Kidney epithelial cell (primary cell): ENCODE measurements around the gene CEP128. TPM values are rescaled to one million over a fixed set of nuclear protein-coding genes. Genes with fewer than 3 reads are reported as not detected.

ENCODE experiments used
- DNase-seq: peaks from one replicate; pipeline ENCODE4 v3.0.0-alpha.2; 2010; ENCODE audit warnings: low read depth
- H3K27me3 ChIP-seq: 2 replicates; pipeline ENCODE4 v1.6.0; 2011; ENCODE audit warnings: low read length; ENCODE audit not compliant: control insufficient read depth, insufficient read depth
- H3K36me3 ChIP-seq: 2 replicates; pipeline ENCODE4 v1.5.1; 2011; ENCODE audit warnings: low read length; ENCODE audit not compliant: control insufficient read depth, insufficient read depth
- H3K4me3 ChIP-seq: 2 replicates; pipeline ENCODE4 v1.5.1; 2011; ENCODE audit warnings: low read depth, mild to moderate bottlenecking, control low read depth, low read length
- CTCF ChIP-seq: IDR thresholded peaks from 2 replicates; pipeline ENCODE4 v1.5.1; 2011; ENCODE audit warnings: mild to moderate bottlenecking, moderate library complexity, low read length, control low read depth, inconsistent platforms; ENCODE audit not compliant: insufficient read depth, poor library complexity, severe bottlenecking
- total RNA-seq: library from RNA; depleted of rRNA; stranded (reverse); fragments of >200 nt; gene quantifications from 2 replicates; pipeline ENCODE4 v1.2.3, GENCODE V29; 2015

Gene CEP128
- total RNA-seq, 1 donor from 2014 or later = 1.7 TPM

GRCh38 chr14:80948291-80948690, 6.8 kb upstream of the CEP128 start:
- DNase-seq = no peak
- no peak for TF ChIP-seq CTCF

GRCh38 chr14:80946797-80947196, 5.3 kb upstream of the CEP128 start:
- DNase-seq = no peak
- TF ChIP-seq CTCF = no peak
- no peaks in the 10 kb centered on the region for H3K36me3 ChIP-seq
- no peaks in the 10 kb centered on the region for H3K27me3 ChIP-seq
- H3K4me3 ChIP-seq = no peak overlapping the region

More at GRCh38 chr14:80948291-80948690, 6.8 kb upstream of the CEP128 start:
- Histone ChIP-seq H3K4me3 (no peak overlapping the region), H3K36me3 (no peaks in the 10 kb centered on the region), H3K27me3 (no peaks in the 10 kb centered on the region)

- Histone ChIP-seq H3K27me3 (no peaks in the 10 kb centered on the region), H3K36me3 (no peaks in the 10 kb centered on the region), H3K4me3 (no peak overlapping the region)
- no peak for TF ChIP-seq CTCF
- no peak for DNase-seq
Observed at GRCh38 chr14:80946187-80946586, 4.6 kb upstream of the CEP128 start.

- no peak for DNase-seq
- TF ChIP-seq CTCF = no peak
- Histone ChIP-seq H3K36me3 (no peaks in the 10 kb centered on the region), H3K27me3 (no peaks in the 10 kb centered on the region), H3K4me3 (no peak overlapping the region)
Observed at GRCh38 chr14:80944861-80945617, 3.5 kb upstream of the CEP128 start.

GRCh38 chr14:80942191-80942600, 658 bp upstream of the CEP128 start:
- Histone ChIP-seq H3K36me3 (no peaks in the 10 kb centered on the region), H3K27me3 (no peaks in the 10 kb centered on the region), H3K4me3 (peak overlapping the region; percentile 34)
- DNase-seq = no peak
- TF ChIP-seq CTCF = no peak

GRCh38 chr14:80940146-80940545, 1.4 kb downstream of the CEP128 start:
- H3K4me3 ChIP-seq = no peak overlapping the region
- H3K36me3 ChIP-seq = no peaks in the 10 kb centered on the region
- no peak for DNase-seq
- no peak for TF ChIP-seq CTCF
- H3K27me3 ChIP-seq = no peaks in the 10 kb centered on the region
